Vagina (tissue), 2 donors: ENCODE data around the gene CYP20A1. TPM values are rescaled to one million over a fixed set of nuclear protein-coding genes. Genes with fewer than 3 reads are reported as not detected.
A peak's percentile ranks its signal among the peaks of the same experiment; 100 is the strongest.

Source experiments
- DNase-seq, 2 donors: peaks; one replicate each; pipeline ENCODE4 v3.0.0-alpha.2; 2017; ENCODE audit errors: extremely low spot score in 2 of 2
- H3K27ac ChIP-seq: fragments of 200-600 bp; sonication (generic); one replicate; pipeline ENCODE4 v1.5.1; 2019
- H3K27me3 ChIP-seq: fragments of 200-600 bp; sonication (generic); one replicate; pipeline ENCODE4 v1.5.1; 2019
- H3K36me3 ChIP-seq, 2 donors: fragments of 200-600 bp; sonication (generic); one replicate each; pipeline ENCODE4 v1.5.1; 2017 to 2019
- H3K4me1 ChIP-seq: fragments of 200-600 bp; sonication (generic); one replicate; pipeline ENCODE4 v1.5.1; 2019
- H3K4me3 ChIP-seq, 2 donors: fragments of 200-600 bp; sonication (generic); 1 replicate in 1 of 2; 2 replicates in 1 of 2; pipeline ENCODE4 v1.5.1; 2016 to 2019
- H3K9me3 ChIP-seq: fragments of 200-600 bp; sonication (generic); one replicate; pipeline ENCODE4 v1.5.1; 2019
- CTCF ChIP-seq, 3 experiments: fragments of 450-650 bp in 2 of 3; fragments of 200-600 bp in 1 of 3; sonication (generic) in 1 of 3; IDR thresholded peaks; one replicate each; pipeline ENCODE4 v1.5.1; 2017 to 2019; ENCODE audit warnings: antibody characterized with exemption in 3 of 3, mild to moderate bottlenecking in 2 of 3, moderate library complexity in 2 of 3
- POLR2A ChIP-seq, 2 donors: fragments of 450-650 bp; IDR thresholded peaks; one replicate each; pipeline ENCODE4 v1.6.1; 2017; ENCODE audit warnings: antibody characterized with exemption in 2 of 2, mild to moderate bottlenecking in 2 of 2, moderate library complexity in 2 of 2
- POLR2AphosphoS5 ChIP-seq, 2 donors: sonication (generic); formaldehyde crosslinking; IDR thresholded peaks; one replicate each; pipeline ENCODE4 v1.9.0; 2017; ENCODE audit warnings: antibody characterized with exemption in 2 of 2, mild to moderate bottlenecking in 2 of 2, low read depth in 1 of 2; ENCODE audit not compliant: insufficient read depth in 1 of 2
- intact Hi-C: fragments of 100-400 bp; cut with DNase I; formaldehyde crosslinking; loops from one replicate; pipeline ENCODE4 v1.15.1; 2023
- total RNA-seq: library from RNA; depleted of rRNA; stranded (reverse); fragments of >200 nt; gene quantifications from one replicate; pipeline ENCODE4 v1.2.3, GENCODE V29; 2016

The CYP20A1 gene
- total RNA-seq, 1 donor from 2014 or later, result 19.4 TPM

- peaks cover 23% of the 10 kb centered on the region for H3K4me1 ChIP-seq
- no peaks in the 10 kb centered on the region for H3K27me3 ChIP-seq
- H3K27ac ChIP-seq, result no peak overlapping the region
- intact Hi-C loops, result no loop called here
- H3K9me3 ChIP-seq, result no peaks in the 10 kb centered on the region
- H3K4me3 ChIP-seq, result no peak overlapping the region
- TF ChIP-seq POLR2AphosphoS5 (IDR thresholded peaks at IDR 0.05; ENCODE audit: insufficient read depth in 1 of 2, low read depth in 1 of 2), result no peak
- TF ChIP-seq CTCF (IDR thresholded peaks at IDR 0.05), result no peak
- TF ChIP-seq POLR2A (IDR thresholded peaks at IDR 0.05), result no peak
- DNase-seq, result no peak
- H3K36me3 ChIP-seq, result no peaks in the 10 kb centered on the region
These were observed 87.5 kb downstream of the CYP20A1 start for GRCh38 chr2:203326356-203326755.

- Histone ChIP-seq H3K9me3 (no peaks in the 10 kb centered on the region), H3K4me1 (peaks cover 23% of the 10 kb centered on the region), H3K36me3 (no peaks in the 10 kb centered on the region), H3K27me3 (no peaks in the 10 kb centered on the region), H3K27ac (peak overlapping the region; percentile 90), H3K4me3 (peak overlapping the region; percentile 90 to 98)
- DNase-seq, result no peak
- no peak for TF ChIP-seq POLR2AphosphoS5 (IDR thresholded peaks at IDR 0.05; ENCODE audit: insufficient read depth in 1 of 2, low read depth in 1 of 2)
- TF ChIP-seq POLR2A (IDR thresholded peaks at IDR 0.05), result no peak
- no peak for TF ChIP-seq CTCF (IDR thresholded peaks at IDR 0.05)
- intact Hi-C loops, result no loop called here
These were observed 88.7 kb downstream of the CYP20A1 start for GRCh38 chr2:203327582-203327900.

- no peaks in the 10 kb centered on the region for H3K9me3 ChIP-seq
- no peak for DNase-seq
- H3K36me3 ChIP-seq, result no peaks in the 10 kb centered on the region
- H3K4me3 ChIP-seq, result peak within 1 kb of the TSS; percentile 90 to 98
- H3K27ac ChIP-seq, result peak within 1 kb of the TSS; percentile 90
- peaks cover 23% of the 10 kb centered on the region for H3K4me1 ChIP-seq
- intact Hi-C loops, result no loop called here
- TF ChIP-seq POLR2A (IDR thresholded peaks at IDR 0.05), result peak in 1 of 2 donors; percentile 43
- TF ChIP-seq POLR2AphosphoS5 (IDR thresholded peaks at IDR 0.05; ENCODE audit: insufficient read depth in 1 of 2, low read depth in 1 of 2), result peak in 1 of 2 donors; percentile 68
- TF ChIP-seq CTCF (IDR thresholded peaks at IDR 0.05), result no peak
- no peaks in the 10 kb centered on the region for H3K27me3 ChIP-seq
These were observed 89.3 kb downstream of the CYP20A1 start, which contains the start of gene ABI2 for GRCh38 chr2:203327901-203328759. TSS of gene ABI2 (plus strand) at chr2:203328394. CDS start at chr2:203328515, 121 bp downstream.

GRCh38 chr2:203328760-203329540 is 90.1 kb downstream of the CYP20A1 start:
- H3K9me3 ChIP-seq, result no peaks in the 10 kb centered on the region
- intact Hi-C loops, result no loop called here
- TF ChIP-seq POLR2AphosphoS5 (IDR thresholded peaks at IDR 0.05; ENCODE audit: insufficient read depth in 1 of 2, low read depth in 1 of 2), result peak in 1 of 2 donors; percentile 33
- no peak for TF ChIP-seq POLR2A (IDR thresholded peaks at IDR 0.05)

GRCh38 chr2:203330434-203330833 is 91.6 kb downstream of the CYP20A1 start:
- H3K4me1 ChIP-seq, result peaks cover 23% of the 10 kb centered on the region
- DNase-seq, result no peak
- no peaks in the 10 kb centered on the region for H3K36me3 ChIP-seq
- H3K4me3 ChIP-seq, result no peak overlapping the region
- no peaks in the 10 kb centered on the region for H3K27me3 ChIP-seq
- intact Hi-C loops, result no loop called here
- no peak overlapping the region for H3K27ac ChIP-seq
- TF ChIP-seq POLR2A (IDR thresholded peaks at IDR 0.05) (no peak), POLR2AphosphoS5 (IDR thresholded peaks at IDR 0.05; ENCODE audit: insufficient read depth in 1 of 2, low read depth in 1 of 2) (no peak), CTCF (IDR thresholded peaks at IDR 0.05) (no peak)
- H3K9me3 ChIP-seq, result no peaks in the 10 kb centered on the region

More at GRCh38 chr2:203328760-203329540, 90.1 kb downstream of the CYP20A1 start:
- Histone ChIP-seq H3K36me3 (no peaks in the 10 kb centered on the region), H3K4me3 (peak overlapping the region; percentile 90 to 98), H3K27ac (peak overlapping the region; percentile 90), H3K4me1 (peaks cover 23% of the 10 kb centered on the region), H3K27me3 (no peaks in the 10 kb centered on the region)
- no peak for DNase-seq
